HS-5 (cell line): ENCODE data around the gene DNAJC21.
A peak's percentile ranks its signal among the peaks of the same experiment; 100 is the strongest.
"Not testable (repeated sequence)": the region's sequence is repeated elsewhere in the genome, so short reads cannot be mapped to it uniquely, and the experiment has no call there.

Experiments
- DNase-seq: peaks from one replicate; pipeline ENCODE4 v3.0.0-alpha.2; 2012; ENCODE audit warnings: low read depth

The DNAJC21 gene

DNA sequence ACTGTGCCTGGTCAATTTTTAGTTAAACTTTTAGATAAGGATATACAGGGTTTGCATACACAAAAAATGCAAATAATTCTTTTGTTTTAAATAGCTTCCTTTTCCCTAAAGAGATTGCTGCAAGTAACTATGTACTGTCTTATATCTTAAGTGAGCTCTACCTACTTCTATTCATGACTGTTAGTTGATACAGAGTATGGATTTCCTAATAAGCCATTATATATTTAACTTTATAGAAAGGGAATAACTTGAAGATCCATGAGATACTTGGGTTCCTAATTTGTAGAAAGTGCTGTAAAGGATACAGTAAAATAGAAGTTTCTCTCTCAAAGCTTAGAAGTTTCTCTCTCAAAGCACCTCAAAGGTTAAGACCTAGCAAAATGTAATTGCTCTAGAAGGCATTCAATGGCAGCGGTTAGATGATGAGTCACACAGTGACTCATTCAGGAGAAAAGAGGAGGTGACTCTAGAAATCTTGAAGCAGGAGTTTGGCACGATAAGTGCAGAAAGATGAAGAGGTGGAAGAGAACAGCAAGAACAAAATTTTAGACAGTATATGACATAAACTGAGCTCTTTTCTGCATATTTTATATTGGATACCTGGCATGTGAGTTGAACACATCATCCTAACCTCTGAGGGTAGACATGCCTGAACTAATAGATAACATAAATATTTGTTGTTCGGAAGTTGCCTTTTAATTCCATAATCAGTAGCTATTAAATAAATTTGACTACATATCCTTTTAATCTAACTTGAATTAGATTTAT lies 5.5 kb upstream of the DNAJC21 start:
- peak; percentile 92 for DNase-seq

GRCh38 chr5:34924462-34924765 lies 4.9 kb upstream of the DNAJC21 start:
- no peak for DNase-seq

GRCh38 chr5:34926318-34926888 lies 3.0 kb upstream of the DNAJC21 start:
- DNase-seq = no peak

DNA sequence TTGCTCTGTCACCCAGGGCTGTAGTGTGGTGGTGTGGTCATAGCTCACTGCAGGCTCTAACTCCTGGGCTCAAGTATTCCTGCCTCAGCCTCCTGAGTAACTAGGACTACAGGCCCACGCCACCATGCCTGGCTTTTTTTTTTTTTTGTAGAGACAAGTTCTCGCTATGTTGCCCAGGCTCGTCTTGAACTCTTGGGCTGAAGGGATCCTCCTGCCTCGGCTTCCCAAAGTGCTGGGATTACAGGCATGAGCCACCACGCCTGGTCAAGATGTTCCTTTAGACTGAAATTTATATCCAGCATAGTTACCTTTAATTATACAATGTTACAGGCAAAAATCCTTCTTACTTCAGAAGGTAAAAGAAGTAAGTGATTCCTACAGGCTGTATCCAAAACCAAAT lies 1.6 kb upstream of the DNAJC21 start:
- no peak for DNase-seq

DNA sequence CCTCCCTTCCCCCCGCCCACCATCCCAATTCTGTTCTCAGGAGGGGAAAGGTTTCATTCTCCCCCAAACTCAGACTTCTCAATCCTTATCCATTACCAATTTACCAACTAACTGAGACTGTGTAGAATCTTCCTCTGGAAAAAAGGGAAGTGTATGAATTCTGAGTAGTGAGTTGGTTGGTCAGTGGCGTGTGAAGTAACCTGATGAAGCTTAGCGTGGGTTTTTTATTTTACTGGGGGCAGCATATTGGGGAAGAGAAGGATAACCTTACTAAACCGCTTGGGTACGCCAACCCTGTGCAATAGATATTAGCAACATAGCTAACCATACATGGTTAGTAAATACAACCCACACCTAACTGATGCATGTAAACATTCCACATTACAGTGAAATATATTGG lies 1.1 kb upstream of the DNAJC21 start:
- DNase-seq = no peak

- DNase-seq = peak; percentile 53
Measured at GRCh38 chr5:34929720-34930461, 532 bp downstream of the DNAJC21 start.

DNA sequence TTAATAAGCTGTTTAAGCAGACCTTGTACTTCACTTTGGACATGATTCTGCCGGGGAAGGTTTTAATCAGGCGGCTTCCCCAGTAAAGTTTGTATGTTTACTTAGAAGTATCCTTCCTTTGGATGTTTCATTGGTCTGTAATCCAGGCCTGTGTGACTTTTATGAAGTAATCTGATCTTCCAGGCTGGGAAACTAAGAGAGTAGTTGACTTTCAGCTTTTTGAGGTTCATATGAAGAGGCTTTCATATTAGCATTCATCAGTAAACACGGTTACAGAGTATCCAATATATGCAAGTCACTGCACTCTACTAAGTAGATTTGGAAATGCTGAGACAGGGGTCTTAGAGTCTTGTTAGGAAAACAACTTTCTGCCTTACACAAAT lies 1.1 kb downstream of the DNAJC21 start:
- DNase-seq = no peak

- no peak for DNase-seq
Measured at GRCh38 chr5:34930870-34931269, 1.5 kb downstream of the DNAJC21 start.

DNA sequence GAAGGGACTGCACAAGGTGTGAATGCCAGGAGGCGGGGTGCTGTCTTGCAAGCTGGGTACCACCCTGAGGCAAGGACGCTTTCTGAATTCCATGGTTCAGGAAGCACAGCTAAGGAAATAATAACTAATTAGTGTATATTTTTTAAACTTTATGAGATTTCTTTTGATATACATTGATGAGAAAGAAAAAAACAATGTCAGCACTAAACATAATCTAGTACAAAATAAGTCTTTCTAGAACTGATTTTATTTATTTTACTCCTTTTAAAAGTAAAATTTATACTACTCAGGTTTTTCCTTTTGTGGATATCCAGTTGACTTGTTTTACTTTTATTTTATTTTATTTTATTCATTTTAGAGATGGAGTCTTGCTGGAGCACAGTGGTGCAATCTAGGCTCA lies 3.6 kb downstream of the DNAJC21 start:
- DNase-seq = no peak

GRCh38 chr5:34941936-34942335 lies 12.6 kb downstream of the DNAJC21 start:
- DNase-seq = no peak

DNA sequence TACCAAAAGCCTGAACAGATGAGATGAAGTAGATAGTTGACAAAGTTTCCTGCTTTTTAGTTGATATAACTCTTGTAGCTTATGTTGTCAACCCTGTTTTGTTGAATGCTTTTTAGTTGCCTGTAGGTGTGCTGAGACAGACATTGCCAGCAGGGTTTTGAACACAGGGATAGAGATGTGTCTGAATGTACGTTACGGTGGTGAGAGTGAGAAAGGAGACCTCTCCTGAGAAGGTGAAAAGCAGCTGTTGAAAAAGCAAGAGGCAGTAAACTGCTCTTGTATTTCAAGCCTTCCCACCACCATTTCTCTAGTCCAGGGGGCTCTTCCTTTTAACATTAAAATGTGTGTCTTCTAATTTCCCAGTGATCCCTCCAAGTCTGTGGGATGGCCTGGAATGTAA lies 14.7 kb downstream of the DNAJC21 start:
- no peak for DNase-seq

- no peak for DNase-seq
Measured at GRCh38 chr5:34944460-34945047, 15.2 kb downstream of the DNAJC21 start.

- DNase-seq = no peak
Measured at GRCh38 chr5:34957321-34957720, 28.0 kb downstream of the DNAJC21 start.

- no peak for DNase-seq
Measured at GRCh38 chr5:34957857-34958690, 28.7 kb downstream of the DNAJC21 start.

GRCh38 chr5:34959323-34959722 lies 30.0 kb downstream of the DNAJC21 start:
- peak; percentile 48 for DNase-seq

- no peak for DNase-seq
Measured at GRCh38 chr5:34967540-34967939, 38.2 kb downstream of the DNAJC21 start.

DNA sequence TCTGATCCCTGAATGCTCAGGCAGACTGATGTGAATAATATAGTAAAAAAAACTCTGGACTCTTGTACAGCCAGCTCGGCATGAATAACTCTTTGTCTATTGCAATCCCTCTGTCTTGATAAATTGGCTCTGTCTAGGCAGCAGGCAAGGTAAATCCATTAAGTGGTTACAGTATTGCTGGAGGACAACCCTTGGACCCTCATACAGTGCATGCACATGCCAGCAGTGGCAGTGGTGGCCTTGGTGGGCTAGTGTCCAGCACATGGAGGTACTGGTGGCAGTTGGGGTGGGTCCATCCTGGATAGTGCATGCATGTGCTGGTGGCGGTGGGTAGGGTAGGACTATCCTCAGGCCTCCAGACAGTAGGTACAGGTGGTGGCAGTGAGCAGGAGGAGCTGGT lies 38.9 kb downstream of the DNAJC21 start:
- no peak for DNase-seq

DNA sequence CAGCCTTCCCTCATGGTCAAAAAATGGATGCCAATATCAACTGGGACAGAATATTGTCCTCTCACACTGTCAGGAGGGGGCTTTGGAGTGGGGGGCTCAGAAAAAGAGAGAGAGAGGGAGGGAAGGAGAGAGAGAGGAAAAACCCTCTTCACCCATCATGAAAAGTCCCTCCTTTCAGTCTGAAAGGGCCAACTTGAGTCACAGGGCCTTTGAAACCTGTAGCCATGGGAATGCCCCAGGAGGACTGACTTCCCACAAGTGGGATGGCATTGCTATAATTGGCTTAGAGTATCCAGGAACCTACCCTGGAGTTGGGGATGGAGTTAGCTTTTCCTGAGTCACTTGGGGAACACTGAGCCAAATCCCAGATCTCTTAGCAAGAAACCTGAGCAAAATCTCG lies 41.2 kb downstream of the DNAJC21 start:
- no peak for DNase-seq

DNA sequence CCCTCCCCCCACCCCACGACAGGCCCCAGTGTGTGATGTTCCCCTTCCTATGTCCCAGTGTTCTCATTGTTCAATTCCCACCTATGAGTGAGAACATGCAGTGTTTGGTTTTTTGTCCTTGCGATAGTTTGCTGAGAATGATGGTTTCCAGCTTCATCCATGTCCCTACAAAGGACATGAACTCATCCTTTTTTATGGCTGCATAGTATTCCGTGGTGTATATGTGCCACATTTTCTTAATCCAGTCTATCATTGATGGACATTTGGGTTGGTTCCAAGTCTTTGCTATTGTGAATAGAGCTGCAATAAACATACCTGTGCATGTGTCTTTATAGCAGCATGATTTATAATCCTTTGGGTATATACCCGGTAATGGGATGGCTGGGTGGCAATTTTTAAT lies 42.3 kb downstream of the DNAJC21 start:
- not testable (repeated sequence) for DNase-seq

DNA sequence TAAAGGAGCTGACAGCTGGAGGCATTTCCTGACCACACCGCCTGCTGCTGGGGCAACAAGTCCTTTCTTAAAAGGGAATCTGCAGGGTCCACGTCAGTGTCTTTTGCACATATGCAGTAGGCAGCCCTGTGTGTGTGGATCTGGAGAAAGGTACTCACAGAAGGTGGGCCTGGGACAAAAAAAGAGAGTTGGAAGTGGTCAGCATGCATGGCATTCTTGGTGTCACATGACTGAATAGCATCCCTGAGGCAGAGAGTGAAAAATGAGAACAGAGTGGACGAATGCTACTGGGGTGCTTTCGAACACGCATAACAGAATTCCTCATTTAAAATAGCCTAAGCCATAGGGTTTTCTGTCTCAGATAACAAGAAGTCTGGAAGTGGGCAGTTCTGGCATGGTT lies 47.0 kb downstream of the DNAJC21 start:
- no peak for DNase-seq

DNA sequence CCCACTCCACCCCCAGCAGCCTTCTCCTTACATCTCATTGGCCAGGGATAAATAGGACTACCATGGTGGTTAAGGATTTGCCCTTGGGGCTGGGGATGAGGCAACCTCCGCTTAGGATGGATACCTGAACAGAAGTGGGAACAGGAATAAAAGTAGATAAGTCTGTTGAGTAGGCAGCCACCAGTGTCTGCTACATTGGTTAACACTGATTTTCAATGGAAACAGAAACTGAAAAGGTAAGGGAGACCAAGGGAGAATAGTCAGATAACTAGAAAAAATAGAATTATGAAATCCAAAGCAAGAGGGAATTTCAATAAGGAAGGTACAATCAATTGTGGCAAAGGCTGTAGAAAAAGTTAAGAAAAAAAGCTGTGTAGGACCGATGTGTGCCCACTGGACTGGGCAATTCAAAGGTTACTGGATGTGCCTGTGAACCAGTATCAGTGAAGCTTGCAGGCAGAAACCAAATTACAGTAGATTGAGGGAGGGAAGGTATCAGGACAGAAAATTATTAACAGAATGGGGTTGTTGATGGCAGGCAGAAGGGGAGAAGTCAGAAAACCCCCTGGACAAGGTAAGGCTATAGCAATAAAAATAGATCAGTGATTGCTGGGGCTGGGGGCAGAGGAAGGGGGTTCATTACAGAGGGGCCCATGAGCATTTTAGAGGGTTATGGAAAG lies 48.7 kb downstream of the DNAJC21 start:
- no peak for DNase-seq

DNA sequence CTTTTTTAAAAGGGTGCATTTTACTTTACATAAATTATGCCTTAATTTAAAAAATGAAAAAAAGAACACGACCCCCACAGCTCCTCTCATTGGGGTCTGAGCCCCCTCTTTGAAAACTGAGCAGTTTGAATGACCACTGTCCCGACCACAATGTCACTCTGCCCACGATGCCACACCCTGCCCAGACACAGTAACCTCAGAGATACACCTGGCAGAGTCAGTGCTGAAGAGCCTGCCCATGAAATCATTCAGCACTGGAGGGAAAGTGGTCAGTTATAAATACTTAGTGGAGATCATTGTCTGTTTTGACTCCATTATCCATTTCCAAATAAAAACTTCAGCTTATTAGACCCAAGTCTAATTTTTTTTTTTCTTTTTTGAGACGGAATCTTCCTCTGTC lies 49.3 kb downstream of the DNAJC21 start:
- DNase-seq = no peak
